HG03460 (cell line): Measurements from ENCODE around the gene ROBO1.
"Not testable (repeated sequence)": the region's sequence is repeated elsewhere in the genome, so short reads cannot be mapped to it uniquely, and the experiment has no call there.

Experiments
- ATAC-seq: cut with Tn5 transposase; IDR thresholded peaks from one replicate; pipeline ENCODE4 v1.9.1; 2021; ENCODE audit not compliant: unreplicated experiment

ROBO1 gene

GRCh38 chr3:78724364-78724763, 1043.4 kb downstream of the ROBO1 start:
- ATAC-seq, result not testable (repeated sequence)

GRCh38 chr3:78721771-78722543, 1045.8 kb downstream of the ROBO1 start:
- ATAC-seq, result no peak

GRCh38 chr3:78718707-78719106, 1049.1 kb downstream of the ROBO1 start:
- no peak for ATAC-seq

- no peak for ATAC-seq
These were observed 1050.8 kb downstream of the ROBO1 start for GRCh38 chr3:78717041-78717440.

GRCh38 chr3:78712941-78713340, 1054.9 kb downstream of the ROBO1 start:
- ATAC-seq, result no peak

GRCh38 chr3:78712270-78712669, 1055.5 kb downstream of the ROBO1 start:
- ATAC-seq, result no peak

- ATAC-seq, result no peak
These were observed 1059.2 kb downstream of the ROBO1 start for GRCh38 chr3:78708565-78709073.

GRCh38 chr3:78707609-78708008, 1060.2 kb downstream of the ROBO1 start:
- ATAC-seq, result no peak

- no peak for ATAC-seq
These were observed 1060.8 kb downstream of the ROBO1 start for GRCh38 chr3:78706906-78707523.

GRCh38 chr3:78703944-78704343, 1063.9 kb downstream of the ROBO1 start:
- no peak for ATAC-seq

- no peak for ATAC-seq
These were observed 1066.3 kb downstream of the ROBO1 start for GRCh38 chr3:78701537-78701936.

- no peak for ATAC-seq
These were observed 1069.4 kb downstream of the ROBO1 start for GRCh38 chr3:78698431-78698830.

- no peak for ATAC-seq
These were observed 1070.4 kb downstream of the ROBO1 start for GRCh38 chr3:78697426-78697825.

GRCh38 chr3:78690766-78691165, 1077.0 kb downstream of the ROBO1 start:
- ATAC-seq, result no peak

- no peak for ATAC-seq
These were observed 1078.4 kb downstream of the ROBO1 start for GRCh38 chr3:78689378-78689777.

GRCh38 chr3:78687520-78687919, 1080.3 kb downstream of the ROBO1 start:
- ATAC-seq, result no peak

- ATAC-seq, result no peak
These were observed 1084.5 kb downstream of the ROBO1 start for GRCh38 chr3:78683284-78683683.

GRCh38 chr3:78675119-78675805, 1092.5 kb downstream of the ROBO1 start:
- ATAC-seq, result not testable (repeated sequence)

GRCh38 chr3:78670746-78671145, 1097.1 kb downstream of the ROBO1 start:
- no peak for ATAC-seq

- ATAC-seq, result no peak
These were observed 1097.7 kb downstream of the ROBO1 start for GRCh38 chr3:78670094-78670493.

GRCh38 chr3:78668302-78668701, 1099.5 kb downstream of the ROBO1 start:
- ATAC-seq, result no peak

GRCh38 chr3:78666470-78666800, 1101.4 kb downstream of the ROBO1 start:
- ATAC-seq, result no peak
